Transverse colon (tissue), 4 donors: ENCODE results near the gene PRCD. TPM values are rescaled to one million over a fixed set of nuclear protein-coding genes. Genes with fewer than 3 reads are reported as not detected.
A peak's percentile ranks its signal among the peaks of the same experiment; 100 is the strongest.

Source experiments
- DNase-seq: peaks from one replicate; pipeline ENCODE4 v3.0.0-alpha.2; 2019
- H3K27ac ChIP-seq, 4 donors: fragments of 200-600 bp; sonication (generic); 2 replicates each; pipeline ENCODE4 v1.5.1; 2016 to 2018; ENCODE audit warnings: inconsistent platforms in 4 of 4
- H3K27me3 ChIP-seq: fragments of 200-600 bp; sonication (generic); 2 replicates; pipeline ENCODE4 v1.5.1; 2017; ENCODE audit warnings: inconsistent platforms
- H3K36me3 ChIP-seq, 4 donors: fragments of 200-600 bp; sonication (generic); 2 replicates each; pipeline ENCODE4 v1.5.1; 2017 to 2019; ENCODE audit warnings: inconsistent platforms in 4 of 4
- H3K4me1 ChIP-seq, 4 donors: fragments of 200-600 bp; sonication (generic); 2 replicates each; pipeline ENCODE4 v1.5.1; 2017 to 2020; ENCODE audit warnings: inconsistent platforms in 4 of 4
- H3K4me3 ChIP-seq, 4 donors: fragments of 200-600 bp; sonication (generic); 1 replicate in 1 of 4; 2 replicates in 3 of 4; pipeline versions ENCODE4 v1.5.1 to v1.6.1; 2017 to 2019; ENCODE audit warnings: inconsistent platforms in 4 of 4
- H3K9me3 ChIP-seq, 2 donors: fragments of 200-600 bp; sonication (generic); 2 replicates each; pipeline ENCODE4 v1.5.1; 2017 to 2019; ENCODE audit warnings: inconsistent platforms in 2 of 2
- EP300 ChIP-seq: sonication (generic); formaldehyde crosslinking; IDR thresholded peaks from one replicate; pipeline ENCODE4 v1.6.1; 2017; ENCODE audit warnings: antibody characterized with exemption, low read depth
- POLR2A ChIP-seq: fragments of 450-650 bp; IDR thresholded peaks from one replicate; pipeline ENCODE4 v1.6.1; 2016; ENCODE audit warnings: antibody characterized with exemption, mild to moderate bottlenecking, moderate library complexity
- POLR2AphosphoS5 ChIP-seq, 3 donors: sonication (generic); formaldehyde crosslinking; IDR thresholded peaks; one replicate each; pipeline ENCODE4 v1.6.1; 2016; ENCODE audit warnings: antibody characterized with exemption in 3 of 3
- WGBS, 2 donors: methylation state at CpG; one replicate each; pipeline ENCODE4 v1.1.5; 2018; ENCODE audit warnings: low coverage in 1 of 2; 5-methylcytosine and 5-hydroxymethylcytosine counted together
- in situ Hi-C, 4 donors: fragments of 200-750 bp; cut with MboI; loops; one replicate each; pipeline versions ENCODE4 v1.15.0 to v1.15.1; 2017; ENCODE audit warnings: low sequenced_read_pairs in 3 of 4, low pct_ligation_motif_present in 1 of 4, low pct_unique_long_range_greater_than_20kb in 1 of 4
- intact Hi-C: fragments of 100-400 bp; cut with DNase I; formaldehyde crosslinking; loops from one replicate; pipeline ENCODE4 v1.15.1; 2023; ENCODE audit warnings: low total_unique reads
- total RNA-seq, 4 donors: library from RNA; depleted of rRNA; stranded (reverse); fragments of >200 nt; gene quantifications; one replicate each; pipeline ENCODE4 v1.1.0, GENCODE V29; 2016
- TF ChIP-seq, protein P1 (sequence below), 5 experiments: fragments of 200-600 bp in 3 of 5; fragments of 450-650 bp in 2 of 5; sonication (generic) in 3 of 5; IDR thresholded peaks; 1 replicate in 2 of 5; 2 replicates in 3 of 5; pipeline ENCODE4 v1.5.1; 2016 to 2017; ENCODE audit warnings: antibody characterized with exemption in 5 of 5, inconsistent platforms in 3 of 5, mild to moderate bottlenecking in 2 of 5, moderate library complexity in 1 of 5

The PRCD gene
- total RNA-seq, 4 donors from 2014 or later = 0.64 to 6.8 TPM; not detected in 2

DNA sequence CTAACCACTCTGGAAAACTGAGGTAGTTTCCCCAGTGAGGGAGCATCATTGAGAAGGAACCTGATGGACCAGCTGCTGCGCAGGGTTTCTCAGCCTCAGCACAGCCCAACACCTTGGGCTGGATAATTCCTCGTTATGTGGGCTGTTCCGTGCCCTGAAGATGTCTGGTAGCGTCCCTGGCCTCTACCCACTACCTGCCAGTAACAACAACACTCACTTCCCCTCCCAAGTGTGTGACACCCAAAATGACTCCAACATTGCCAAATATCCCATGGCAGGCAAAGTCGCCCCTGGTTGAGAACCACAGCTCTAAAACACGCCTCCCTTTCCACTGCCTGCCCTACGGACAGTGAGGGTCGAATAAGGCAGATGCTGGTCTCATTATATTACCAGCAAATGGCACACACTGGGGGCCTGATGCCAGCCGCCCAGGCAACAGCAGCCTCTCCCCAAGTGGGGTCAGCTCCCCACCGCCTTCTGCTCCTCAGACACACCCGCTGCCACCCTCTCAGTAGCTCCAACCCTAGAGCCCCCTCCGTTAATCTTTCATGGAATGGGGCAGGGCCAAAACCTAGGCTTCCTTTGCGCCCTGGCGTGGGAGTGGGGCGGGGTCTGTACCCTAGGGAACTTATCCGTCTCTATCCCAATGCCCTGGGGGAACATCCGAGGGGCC, 39.6 kb upstream of the PRCD start:
- Histone ChIP-seq H3K36me3 (no peaks in the 10 kb centered on the region), H3K27ac (peak overlapping the region; percentile 80 to 87 (median 85)), H3K9me3 (no peaks in the 10 kb centered on the region), H3K4me3 (peak overlapping the region in 3 of 4 donors; percentile 69 to 78 (median 75)), H3K27me3 (no peaks in the 10 kb centered on the region), H3K4me1 (peaks cover 15 to 43% (median 23%) of the 10 kb centered on the region in 4 donors)
- intact Hi-C loops = loop anchor here (10.0 kb wide), 1 partner anchor 195 kb away; the partner anchor contains the start of gene QRICH2
- peak; percentile 29 for DNase-seq
- WGBS, 2 donors = 45 to 80% methylated on average over 1 to 17 of the region's 17 CpGs
- TF ChIP-seq POLR2AphosphoS5 (IDR thresholded peaks at IDR 0.05) (no peak), POLR2A (no peak), EP300 (no peak)
- TF ChIP-seq, protein P1, sequence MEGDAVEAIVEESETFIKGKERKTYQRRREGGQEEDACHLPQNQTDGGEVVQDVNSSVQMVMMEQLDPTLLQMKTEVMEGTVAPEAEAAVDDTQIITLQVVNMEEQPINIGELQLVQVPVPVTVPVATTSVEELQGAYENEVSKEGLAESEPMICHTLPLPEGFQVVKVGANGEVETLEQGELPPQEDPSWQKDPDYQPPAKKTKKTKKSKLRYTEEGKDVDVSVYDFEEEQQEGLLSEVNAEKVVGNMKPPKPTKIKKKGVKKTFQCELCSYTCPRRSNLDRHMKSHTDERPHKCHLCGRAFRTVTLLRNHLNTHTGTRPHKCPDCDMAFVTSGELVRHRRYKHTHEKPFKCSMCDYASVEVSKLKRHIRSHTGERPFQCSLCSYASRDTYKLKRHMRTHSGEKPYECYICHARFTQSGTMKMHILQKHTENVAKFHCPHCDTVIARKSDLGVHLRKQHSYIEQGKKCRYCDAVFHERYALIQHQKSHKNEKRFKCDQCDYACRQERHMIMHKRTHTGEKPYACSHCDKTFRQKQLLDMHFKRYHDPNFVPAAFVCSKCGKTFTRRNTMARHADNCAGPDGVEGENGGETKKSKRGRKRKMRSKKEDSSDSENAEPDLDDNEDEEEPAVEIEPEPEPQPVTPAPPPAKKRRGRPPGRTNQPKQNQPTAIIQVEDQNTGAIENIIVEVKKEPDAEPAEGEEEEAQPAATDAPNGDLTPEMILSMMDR (IDR thresholded peaks at IDR 0.05) = no peak
- in situ Hi-C loops = no loop called here

DNA sequence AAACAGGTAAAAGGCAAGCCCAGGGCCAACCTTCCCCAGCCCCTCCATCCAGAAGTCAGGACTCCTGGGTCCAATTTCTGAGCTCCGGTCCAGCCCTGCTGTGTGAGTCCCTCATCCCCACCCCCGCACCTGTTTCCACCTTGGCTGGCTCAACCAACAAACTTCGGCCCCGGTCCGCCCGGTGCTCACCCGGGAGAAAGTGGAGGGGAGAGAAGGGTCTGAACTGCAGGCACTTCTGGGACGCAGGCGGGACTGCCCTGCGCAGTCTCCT, 39.2 kb upstream of the PRCD start:
- TF ChIP-seq POLR2A (no peak), POLR2AphosphoS5 (IDR thresholded peaks at IDR 0.05) (no peak), EP300 (no peak)
- TF ChIP-seq, protein P1 (IDR thresholded peaks at IDR 0.05) = no peak
- in situ Hi-C loops (no loop called here), intact Hi-C loops (loop anchor here (10.0 kb wide), 1 partner anchor 196 kb away; the partner anchor contains the start of gene QRICH2)
- H3K4me1 ChIP-seq = peaks cover 15 to 43% (median 23%) of the 10 kb centered on the region in 4 donors
- H3K36me3 ChIP-seq = no peaks in the 10 kb centered on the region
- H3K4me3 ChIP-seq = peak overlapping the region; percentile 56 to 78 (median 72)
- peak overlapping the region; percentile 80 to 87 (median 85) for H3K27ac ChIP-seq
- no peaks in the 10 kb centered on the region for H3K9me3 ChIP-seq
- DNase-seq = no peak
- WGBS, 2 donors = 12% methylated on average over 10 of the region's 10 CpGs; no CpG with 5 or more reads in 1 of the 2 donors
- no peaks in the 10 kb centered on the region for H3K27me3 ChIP-seq

DNA sequence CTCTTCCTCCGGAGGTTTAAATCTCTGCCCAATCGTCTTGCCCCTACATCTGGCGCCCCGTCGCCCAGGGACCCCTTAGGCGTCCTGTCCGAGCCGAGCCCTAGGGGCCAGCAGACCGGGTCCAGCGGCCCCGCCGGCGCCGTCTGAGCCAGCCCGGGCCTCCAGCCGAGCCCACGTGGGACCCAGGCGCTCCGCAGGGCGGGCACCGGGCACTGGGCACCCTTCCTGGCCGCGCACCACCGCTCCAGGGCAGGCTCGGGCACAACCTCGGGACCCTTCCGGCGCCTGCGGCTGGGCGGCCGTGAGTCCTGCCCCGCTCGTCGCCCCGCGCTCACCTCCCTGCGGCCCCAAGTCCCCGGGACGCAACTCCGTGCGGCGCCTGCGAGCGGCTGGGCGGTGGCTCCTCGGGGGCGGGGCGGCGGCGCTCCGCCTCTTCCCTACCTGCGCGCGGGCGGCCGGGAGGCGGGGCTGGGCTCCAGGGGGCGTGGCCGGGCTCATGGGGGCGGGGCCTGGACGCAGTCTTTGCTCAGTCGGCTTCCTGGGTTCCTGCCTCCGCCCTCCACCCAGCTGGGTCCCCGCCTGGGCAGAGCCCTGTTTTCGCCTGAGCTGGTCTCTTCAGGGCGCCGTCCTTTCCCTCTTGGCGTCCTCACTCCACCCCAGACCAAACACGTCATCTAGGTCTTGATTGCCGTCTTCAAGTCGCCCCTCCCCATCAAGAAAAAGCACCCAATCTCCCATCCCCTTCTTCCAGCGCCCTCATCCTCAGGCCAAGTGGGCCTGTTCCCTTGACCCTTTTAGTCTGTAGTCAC, 38.6 kb upstream of the PRCD start, which contains the start of gene RHBDF2:
Gene RHBDF2, minus strand, starts transcription at position 406 of the 809 bp plus-strand sequence. CDS start 19,899 bp downstream, outside the sequence.
- in situ Hi-C loops = no loop called here
- Histone ChIP-seq H3K4me1 (peaks cover 15 to 46% (median 23%) of the 10 kb centered on the region in 4 donors), H3K4me3 (peak within 1 kb of the TSS; percentile 56 to 78 (median 72)), H3K27me3 (no peaks in the 10 kb centered on the region), H3K27ac (peak within 1 kb of the TSS; percentile 80 to 87 (median 85)), H3K9me3 (no peaks in the 10 kb centered on the region), H3K36me3 (no peaks in the 10 kb centered on the region)
- DNase-seq = peak; percentile 96
- TF ChIP-seq POLR2AphosphoS5 (IDR thresholded peaks at IDR 0.05) (peak; percentile 48 to 85 (median 83)), EP300 (no peak), POLR2A (peak; percentile 55)
- TF ChIP-seq, protein P1 (IDR thresholded peaks at IDR 0.05) = no peak
- 2% methylated on average over 36 of the region's 72 CpGs; no CpG with 5 or more reads in 1 of the 2 donors for WGBS, 2 donors
- intact Hi-C loops = loop anchor here (10.0 kb wide), 1 partner anchor 196 kb away; the partner anchor contains the start of gene QRICH2

DNA sequence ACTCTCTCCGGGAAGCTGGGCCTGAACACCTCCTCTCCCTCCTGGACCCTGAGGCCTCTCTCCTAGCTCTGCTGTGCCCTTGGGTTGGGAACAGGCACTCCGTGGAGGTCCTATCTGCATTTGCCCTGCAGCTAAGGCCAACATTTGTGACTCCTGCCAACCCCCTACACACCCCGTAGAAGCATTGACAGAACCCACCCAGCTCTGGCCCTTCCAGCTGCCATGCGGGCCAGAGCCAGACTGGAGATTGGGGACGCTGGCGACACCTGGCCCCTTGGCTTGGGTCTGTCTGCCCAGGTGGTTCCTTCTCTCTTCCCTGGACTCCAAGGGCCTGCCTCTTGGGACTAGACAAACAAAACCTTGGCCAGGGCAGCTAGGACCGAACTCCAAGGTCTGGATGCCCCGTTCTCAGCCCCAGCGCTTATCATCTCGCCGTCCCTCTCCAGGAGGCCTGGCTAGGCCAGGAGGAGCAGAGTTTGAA, 38.0 kb upstream of the PRCD start:
- no peaks in the 10 kb centered on the region for H3K36me3 ChIP-seq
- peaks cover 15 to 51% (median 24%) of the 10 kb centered on the region in 4 donors for H3K4me1 ChIP-seq
- peaks cover 2% of the 10 kb centered on the region for H3K27me3 ChIP-seq
- TF ChIP-seq POLR2AphosphoS5 (IDR thresholded peaks at IDR 0.05) (no peak), EP300 (no peak), POLR2A (no peak)
- TF ChIP-seq, protein P1 (IDR thresholded peaks at IDR 0.05) = no peak
- H3K9me3 ChIP-seq = no peaks in the 10 kb centered on the region
- WGBS, 2 donors = 70 to 84% methylated on average over 2 to 10 of the region's 11 CpGs
- in situ Hi-C loops (no loop called here), intact Hi-C loops (loop anchor here (10.0 kb wide), 1 partner anchor 197 kb away; the partner anchor contains the start of gene QRICH2)
- peak overlapping the region; percentile 80 to 87 (median 85) for H3K27ac ChIP-seq
- no peak for DNase-seq
- peak overlapping the region in 3 of 4 donors; percentile 69 to 78 (median 75) for H3K4me3 ChIP-seq
